ENCODE results near the gene PARVG.

Gene PARVG

DNA sequence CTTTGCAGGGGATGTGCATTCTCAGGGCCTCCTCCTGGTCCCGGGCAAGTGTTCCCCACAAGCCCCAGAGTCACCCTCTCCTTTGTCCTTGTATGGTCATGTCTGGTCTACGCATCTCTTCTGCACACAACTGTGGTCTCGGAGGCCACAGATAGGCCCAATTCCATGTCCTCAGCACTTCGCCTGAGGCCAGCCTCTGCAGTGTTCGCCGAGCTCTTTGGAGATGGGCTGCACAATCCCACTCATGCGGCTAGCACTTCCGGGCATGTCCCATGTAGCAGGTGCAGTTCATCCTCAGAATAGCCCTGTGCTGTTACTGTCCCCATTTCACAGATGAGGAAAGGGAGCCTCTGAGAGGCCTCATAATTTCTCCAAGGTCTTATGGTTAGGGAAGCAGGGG lies 7.6 kb downstream of the PARVG start:
- Histone ChIP-seq H3K9me3 (ENCODE audit: insufficient read depth, low read depth, low read length) (no peaks in the 10 kb centered on the region), H3K4me3 (ENCODE audit: low read length) (no peak overlapping the region), H3K36me3 (ENCODE audit: insufficient read depth, low read length) (no peaks in the 10 kb centered on the region), H3K4me1 (ENCODE audit: insufficient read depth, low read length) (0 out of 2 replicates have a peak, but pooled peaks cover 3% of the 10 kb centered on the region), H3K9ac (ENCODE audit: low read depth, low read length) (no peak overlapping the region), H3K27ac (ENCODE audit: low read depth, low read length) (no peak overlapping the region), H3K27me3 (ENCODE audit: insufficient read depth, low read length) (no peaks in the 10 kb centered on the region)
- WGBS = 97% methylated on average over 8 of the region's 8 CpGs

DNA sequence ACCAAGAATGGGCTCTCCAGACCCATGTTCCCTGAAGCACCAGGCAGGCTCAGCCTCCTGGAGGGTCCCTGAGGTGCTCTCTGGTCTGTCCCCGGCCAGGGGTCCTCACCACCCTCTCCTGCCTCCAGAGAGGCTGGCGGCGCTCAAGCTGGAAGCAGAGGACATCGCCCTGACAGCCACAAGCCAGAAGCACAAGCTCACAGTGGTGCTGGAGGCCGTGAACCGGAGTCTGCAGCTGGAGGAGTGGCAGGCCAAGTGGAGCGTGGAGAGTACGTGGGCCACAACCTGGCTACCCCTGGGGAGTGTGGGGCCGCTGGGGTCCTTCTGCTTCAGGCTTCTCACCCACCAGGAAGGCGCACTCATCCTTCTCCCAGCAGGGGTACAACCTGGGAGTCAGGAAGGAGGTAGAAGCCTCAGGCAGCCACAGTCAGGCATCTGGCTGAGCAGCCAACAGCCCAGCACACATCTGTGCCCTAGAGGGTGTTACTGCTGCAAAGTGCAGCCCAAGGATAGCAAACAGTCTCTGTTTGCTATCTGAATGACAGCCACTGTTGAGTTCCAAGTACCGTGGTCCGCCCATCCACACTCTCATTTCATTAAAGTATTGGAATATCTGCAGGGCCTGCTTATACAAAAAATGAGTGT lies 8.4 kb downstream of the PARVG start:
- Histone ChIP-seq H3K9me3 (ENCODE audit: insufficient read depth, low read depth, low read length) (no peaks in the 10 kb centered on the region), H3K27ac (ENCODE audit: low read depth, low read length) (no peak overlapping the region), H3K4me3 (ENCODE audit: low read length) (no peak overlapping the region), H3K36me3 (ENCODE audit: insufficient read depth, low read length) (no peaks in the 10 kb centered on the region), H3K9ac (ENCODE audit: low read depth, low read length) (no peak overlapping the region), H3K4me1 (ENCODE audit: insufficient read depth, low read length) (0 out of 2 replicates have a peak, but pooled peaks cover 3% of the 10 kb centered on the region), H3K27me3 (ENCODE audit: insufficient read depth, low read length) (no peaks in the 10 kb centered on the region)
- WGBS = 93% methylated on average over 12 of the region's 12 CpGs

DNA sequence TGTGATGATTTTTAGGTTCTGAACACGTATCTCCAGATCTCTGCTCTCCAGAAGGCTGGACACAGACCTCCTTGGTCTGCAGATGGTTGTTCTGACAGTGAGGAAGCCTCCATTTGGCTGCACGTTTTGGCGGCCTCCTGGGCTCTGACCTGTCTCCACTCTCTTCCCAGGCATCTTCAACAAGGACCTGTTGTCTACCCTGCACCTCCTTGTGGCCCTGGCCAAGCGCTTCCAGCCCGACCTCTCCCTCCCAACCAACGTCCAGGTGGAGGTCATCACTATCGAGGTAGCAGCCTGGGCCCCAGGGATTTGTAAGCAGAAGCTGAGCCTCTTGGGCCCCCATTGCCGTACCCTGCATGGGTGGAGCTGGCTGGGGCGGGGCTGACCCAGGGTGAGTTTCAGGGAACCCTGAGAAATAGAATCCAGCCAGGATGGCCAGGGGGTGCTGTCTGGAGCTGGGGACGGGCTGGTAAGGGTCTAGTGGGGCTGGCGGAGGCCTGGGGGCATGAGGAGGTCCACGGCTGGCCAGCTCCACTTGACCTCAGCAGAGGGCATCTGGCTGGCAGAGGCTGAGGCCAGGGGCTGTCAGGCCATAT lies 9.8 kb downstream of the PARVG start:
- WGBS = 93% methylated on average over 12 of the region's 12 CpGs
- H3K4me3 ChIP-seq (ENCODE audit: low read length) = no peak overlapping the region
- H3K4me1 ChIP-seq (ENCODE audit: insufficient read depth, low read length) = 0 out of 2 replicates have a peak, but pooled peaks cover 3% of the 10 kb centered on the region

DNA sequence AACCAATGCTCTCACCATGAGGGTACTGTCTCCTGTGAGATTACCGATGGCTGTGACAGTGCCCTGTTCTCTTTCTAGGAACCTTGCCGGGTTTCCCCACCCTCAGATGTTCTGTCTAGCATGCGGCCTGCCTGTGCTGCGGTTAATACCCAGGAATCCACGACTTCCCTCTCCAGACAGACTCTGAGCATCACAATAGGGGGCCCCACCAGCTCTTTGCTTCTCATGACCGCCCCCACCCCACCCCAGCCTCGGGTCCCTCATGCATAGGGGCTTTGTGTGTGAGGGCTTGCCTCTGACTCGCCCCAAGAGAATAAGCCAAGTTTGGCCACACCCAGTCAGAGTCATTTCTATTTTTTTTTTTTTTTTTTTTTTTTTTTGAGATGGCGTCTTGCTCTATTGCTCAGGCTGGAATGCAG lies 10.3 kb downstream of the PARVG start:
- H3K36me3 ChIP-seq (ENCODE audit: insufficient read depth, low read length) = no peaks in the 10 kb centered on the region
- no peaks in the 10 kb centered on the region for H3K27me3 ChIP-seq (ENCODE audit: insufficient read depth, low read length)
- 79% methylated on average over 7 of the region's 9 CpGs for WGBS
- no peak overlapping the region for H3K27ac ChIP-seq (ENCODE audit: low read depth, low read length)
- H3K9ac ChIP-seq (ENCODE audit: low read depth, low read length) = no peak overlapping the region
- no peaks in the 10 kb centered on the region for H3K9me3 ChIP-seq (ENCODE audit: insufficient read depth, low read depth, low read length)
- 0 out of 2 replicates have a peak, but pooled peaks cover 3% of the 10 kb centered on the region for H3K4me1 ChIP-seq (ENCODE audit: insufficient read depth, low read length)
- H3K4me3 ChIP-seq (ENCODE audit: low read length) = no peak overlapping the region

More for the DNA sequence above, 9.8 kb downstream of the PARVG start:
- no peaks in the 10 kb centered on the region for H3K9me3 ChIP-seq (ENCODE audit: insufficient read depth, low read depth, low read length)
- no peak overlapping the region for H3K27ac ChIP-seq (ENCODE audit: low read depth, low read length)
- no peaks in the 10 kb centered on the region for H3K36me3 ChIP-seq (ENCODE audit: insufficient read depth, low read length)
- no peaks in the 10 kb centered on the region for H3K27me3 ChIP-seq (ENCODE audit: insufficient read depth, low read length)
- no peak overlapping the region for H3K9ac ChIP-seq (ENCODE audit: low read depth, low read length)

DNA sequence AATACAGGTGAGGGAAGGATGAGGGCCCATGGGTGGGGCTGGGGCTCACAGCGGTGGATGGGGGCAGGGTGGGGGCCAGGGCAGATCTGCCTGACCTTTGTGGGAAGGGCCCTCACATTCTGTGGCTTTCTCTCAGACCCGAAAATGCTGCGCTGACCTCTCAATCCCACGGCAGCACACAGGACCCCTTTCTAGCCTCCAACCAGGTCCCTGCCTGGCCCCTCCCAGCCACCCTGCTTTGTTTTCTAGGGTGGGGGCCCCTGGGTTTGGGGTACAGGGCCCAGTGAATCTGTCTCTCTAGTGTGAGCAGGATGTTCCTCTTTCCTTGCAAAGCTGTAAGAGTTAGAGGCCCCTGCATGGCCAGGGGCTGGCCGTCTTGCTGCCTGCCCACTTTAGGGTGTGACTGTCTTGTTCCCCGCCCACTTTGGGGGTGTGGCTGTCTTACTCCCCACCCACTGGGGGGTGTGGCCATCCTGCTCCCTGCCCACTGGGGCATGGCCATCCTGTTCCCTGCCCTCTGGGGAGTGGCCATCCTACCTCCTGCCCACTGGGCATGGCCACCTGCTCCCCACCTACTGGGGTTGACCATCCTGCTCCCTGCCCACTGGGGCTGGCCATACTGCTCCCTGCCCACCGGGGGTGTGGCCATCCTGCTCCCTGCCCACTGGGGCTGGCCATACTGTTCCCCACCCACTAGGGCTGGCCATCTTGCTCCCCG lies 11.5 kb downstream of the PARVG start:
- Histone ChIP-seq H3K27me3 (ENCODE audit: insufficient read depth, low read length) (no peaks in the 10 kb centered on the region), H3K36me3 (ENCODE audit: insufficient read depth, low read length) (no peaks in the 10 kb centered on the region), H3K27ac (ENCODE audit: low read depth, low read length) (no peak overlapping the region), H3K4me1 (ENCODE audit: insufficient read depth, low read length) (0 out of 2 replicates have a peak, but pooled peaks cover 3% of the 10 kb centered on the region), H3K9ac (ENCODE audit: low read depth, low read length) (no peak overlapping the region), H3K9me3 (ENCODE audit: insufficient read depth, low read depth, low read length) (no peaks in the 10 kb centered on the region), H3K4me3 (ENCODE audit: low read length) (no peak overlapping the region)
- 90% methylated on average over 8 of the region's 8 CpGs for WGBS

DNA sequence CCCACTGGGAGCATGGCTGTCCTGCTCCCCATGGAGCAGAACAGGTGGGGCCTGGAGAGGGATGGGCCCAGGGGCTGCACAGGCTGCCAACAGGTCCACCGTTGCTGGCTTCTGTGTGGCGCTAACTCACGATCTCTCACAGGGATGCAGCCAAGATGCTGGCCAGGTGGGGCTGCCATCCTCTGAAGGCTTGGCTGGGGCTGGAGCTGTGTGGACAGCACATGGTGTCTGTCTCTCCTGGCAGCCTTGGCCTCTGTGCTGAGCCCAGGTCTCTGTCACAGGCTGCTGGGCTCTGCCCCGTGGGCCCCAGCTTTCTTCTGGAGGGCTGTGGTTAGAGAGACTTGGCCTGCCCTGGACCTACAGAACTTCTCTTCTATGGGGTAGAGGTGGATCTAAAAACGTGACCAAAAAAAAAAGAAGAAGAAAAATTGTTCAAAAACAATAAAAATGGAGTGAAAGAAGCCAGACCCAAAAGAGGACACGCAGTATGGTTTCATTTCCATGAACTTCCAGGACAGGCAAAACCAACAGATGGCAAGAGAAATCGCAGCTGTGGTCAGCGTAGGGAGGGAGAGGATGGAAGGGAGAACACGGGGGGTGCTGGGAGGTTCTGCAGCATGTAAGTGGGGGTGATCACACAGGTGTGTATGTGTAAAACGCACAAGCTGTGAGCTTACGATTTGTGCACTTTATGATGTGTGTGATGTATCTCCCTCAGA lies 12.2 kb downstream of the PARVG start:
- Histone ChIP-seq H3K36me3 (ENCODE audit: insufficient read depth, low read length) (no peaks in the 10 kb centered on the region), H3K4me3 (ENCODE audit: low read length) (no peak overlapping the region), H3K9ac (ENCODE audit: low read depth, low read length) (no peak overlapping the region), H3K9me3 (ENCODE audit: insufficient read depth, low read depth, low read length) (no peaks in the 10 kb centered on the region), H3K4me1 (ENCODE audit: insufficient read depth, low read length) (0 out of 2 replicates have a peak, but pooled peaks cover 3% of the 10 kb centered on the region), H3K27me3 (ENCODE audit: insufficient read depth, low read length) (no peaks in the 10 kb centered on the region), H3K27ac (ENCODE audit: low read depth, low read length) (no peak overlapping the region)
- 89% methylated on average over 11 of the region's 11 CpGs for WGBS

DNA sequence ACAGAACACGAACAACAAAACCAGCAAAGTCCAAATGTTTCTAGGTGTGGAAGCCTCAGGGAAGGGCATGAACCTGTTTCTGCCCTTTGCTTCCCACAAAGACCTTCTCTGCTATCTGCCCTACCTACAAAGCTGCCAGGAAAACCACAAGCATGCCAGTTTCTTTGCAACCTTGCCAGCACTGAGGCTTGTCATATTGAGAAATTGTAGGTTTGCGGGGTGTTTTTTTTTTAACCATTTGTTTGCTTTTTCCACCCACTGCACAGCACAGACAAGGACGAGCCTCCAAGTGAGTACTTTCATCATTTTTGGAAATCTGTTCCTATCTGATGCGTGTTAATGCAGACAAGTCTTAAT lies 12.8 kb downstream of the PARVG start:
- WGBS = 90% methylated on average over 4 of the region's 4 CpGs
- H3K9me3 ChIP-seq (ENCODE audit: insufficient read depth, low read depth, low read length) = no peaks in the 10 kb centered on the region
- 0 out of 2 replicates have a peak, but pooled peaks cover 3% of the 10 kb centered on the region for H3K4me1 ChIP-seq (ENCODE audit: insufficient read depth, low read length)
- no peak overlapping the region for H3K4me3 ChIP-seq (ENCODE audit: low read length)
- no peak overlapping the region for H3K9ac ChIP-seq (ENCODE audit: low read depth, low read length)
- H3K27ac ChIP-seq (ENCODE audit: low read depth, low read length) = no peak overlapping the region
- no peaks in the 10 kb centered on the region for H3K27me3 ChIP-seq (ENCODE audit: insufficient read depth, low read length)
- no peaks in the 10 kb centered on the region for H3K36me3 ChIP-seq (ENCODE audit: insufficient read depth, low read length)

DNA sequence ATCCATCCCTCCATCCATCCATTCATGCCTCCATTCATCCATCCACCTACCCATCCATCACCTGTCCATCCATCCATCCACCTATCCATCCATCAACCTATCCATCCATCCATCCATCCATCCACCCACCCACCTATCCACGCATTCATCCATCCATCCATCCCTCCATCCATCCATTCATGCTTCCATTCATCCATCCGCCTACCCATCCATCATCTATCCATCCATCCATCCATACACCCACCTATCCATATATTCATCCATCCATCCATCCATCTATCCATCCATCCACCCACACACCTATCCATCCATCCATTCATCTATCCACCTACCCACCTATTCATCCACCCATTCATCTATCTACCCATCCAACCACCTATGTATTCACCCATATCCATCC lies 13.8 kb downstream of the PARVG start:
- WGBS = 94% methylated on average over 2 of the region's 2 CpGs

DNA sequence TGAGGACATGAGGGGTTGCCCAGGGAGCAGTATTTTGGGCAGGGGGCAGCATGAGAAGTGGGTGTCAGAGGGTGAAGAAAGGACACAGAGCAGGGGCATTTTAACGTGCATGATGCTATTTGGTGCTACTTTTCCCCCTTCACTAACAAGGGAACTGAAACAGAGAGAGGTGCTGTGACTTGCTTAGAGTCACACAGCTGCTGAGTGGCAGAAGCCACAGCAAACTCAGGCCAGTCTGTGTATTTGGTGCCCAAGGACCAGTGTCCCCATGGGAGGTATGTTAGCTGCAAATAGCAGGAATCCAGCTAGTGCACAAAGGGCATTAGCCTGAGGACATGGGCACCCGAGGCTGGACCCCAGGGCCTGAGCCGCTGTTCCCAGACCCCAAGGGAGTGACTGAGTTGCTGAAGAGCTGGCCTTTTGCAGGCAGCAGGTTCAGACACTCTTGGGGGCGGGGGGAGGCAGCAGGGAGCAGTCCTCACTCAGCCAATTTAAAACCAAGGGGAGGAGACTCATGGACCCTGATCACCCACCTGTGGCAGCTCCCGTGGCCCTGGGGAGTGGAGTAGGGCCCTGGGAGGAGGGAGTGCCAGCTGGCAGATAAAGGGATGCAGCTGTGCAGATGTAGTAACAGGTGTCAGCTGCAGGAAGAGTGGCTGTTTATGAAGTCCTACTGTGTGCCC lies 14.6 kb downstream of the PARVG start:
- no peaks in the 10 kb centered on the region for H3K27me3 ChIP-seq (ENCODE audit: insufficient read depth, low read length)
- H3K4me1 ChIP-seq (ENCODE audit: insufficient read depth, low read length) = 0 out of 2 replicates have a peak, but pooled peaks cover 3% of the 10 kb centered on the region
- H3K9me3 ChIP-seq (ENCODE audit: insufficient read depth, low read depth, low read length) = no peaks in the 10 kb centered on the region
- no peak overlapping the region for H3K4me3 ChIP-seq (ENCODE audit: low read length)
- H3K27ac ChIP-seq (ENCODE audit: low read depth, low read length) = no peak overlapping the region
- no peaks in the 10 kb centered on the region for H3K36me3 ChIP-seq (ENCODE audit: insufficient read depth, low read length)
- H3K9ac ChIP-seq (ENCODE audit: low read depth, low read length) = no peak overlapping the region
- WGBS = 82% methylated on average over 5 of the region's 5 CpGs

More for the DNA sequence above, 13.8 kb downstream of the PARVG start:
- Histone ChIP-seq H3K4me1 (ENCODE audit: insufficient read depth, low read length) (0 out of 2 replicates have a peak, but pooled peaks cover 3% of the 10 kb centered on the region), H3K36me3 (ENCODE audit: insufficient read depth, low read length) (no peaks in the 10 kb centered on the region), H3K9ac (ENCODE audit: low read depth, low read length) (no peak overlapping the region), H3K27me3 (ENCODE audit: insufficient read depth, low read length) (no peaks in the 10 kb centered on the region), H3K4me3 (ENCODE audit: low read length) (no peak overlapping the region), H3K27ac (ENCODE audit: low read depth, low read length) (no peak overlapping the region), H3K9me3 (ENCODE audit: insufficient read depth, low read depth, low read length) (no peaks in the 10 kb centered on the region)

DNA sequence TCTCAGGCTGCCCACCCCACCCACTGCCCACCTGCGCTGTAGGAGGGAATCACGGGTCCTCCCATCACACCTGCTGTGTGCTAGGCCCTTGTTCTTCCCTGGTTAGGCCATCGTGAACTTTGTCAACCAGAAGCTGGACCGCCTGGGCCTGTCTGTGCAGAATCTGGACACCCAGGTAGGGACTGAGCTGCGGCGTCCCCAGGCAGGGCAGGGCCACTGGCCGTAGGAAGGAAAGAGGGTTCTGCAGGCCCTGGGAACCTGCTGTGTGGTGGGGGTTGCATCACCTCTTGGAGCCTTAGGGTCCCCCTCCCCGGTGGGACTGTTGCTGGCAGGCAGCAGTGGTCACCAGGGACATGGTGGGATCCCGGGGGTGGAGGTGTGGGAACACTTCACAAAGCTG lies 15.5 kb downstream of the PARVG start:
- no peaks in the 10 kb centered on the region for H3K27me3 ChIP-seq (ENCODE audit: insufficient read depth, low read length)
- no peaks in the 10 kb centered on the region for H3K36me3 ChIP-seq (ENCODE audit: insufficient read depth, low read length)
- WGBS = 85% methylated on average over 9 of the region's 9 CpGs
- no peak overlapping the region for H3K9ac ChIP-seq (ENCODE audit: low read depth, low read length)
- H3K4me1 ChIP-seq (ENCODE audit: insufficient read depth, low read length) = no peaks in the 10 kb centered on the region
- no peak overlapping the region for H3K27ac ChIP-seq (ENCODE audit: low read depth, low read length)
- no peaks in the 10 kb centered on the region for H3K9me3 ChIP-seq (ENCODE audit: insufficient read depth, low read depth, low read length)
- no peak overlapping the region for H3K4me3 ChIP-seq (ENCODE audit: low read length)
